Left ventricle myocardium inferior (tissue), 1 donor: ENCODE data around the gene CLIC3. TPM values are rescaled to one million over a fixed set of nuclear protein-coding genes. Genes with fewer than 3 reads are reported as not detected.

Experiments
- DNase-seq: peaks from one replicate; pipeline ENCODE4 v3.0.0-alpha.2; 2020
- H3K27ac ChIP-seq: fragments of 200-600 bp; replicated peaks from 2 replicates; pipeline ENCODE4 v1.8.0; 2021
- H3K27me3 ChIP-seq: fragments of 200-600 bp; 2 replicates; pipeline ENCODE4 v1.8.0; 2021; ENCODE audit warnings: low read depth
- H3K36me3 ChIP-seq: fragments of 200-600 bp; 2 replicates; pipeline ENCODE4 v1.8.0; 2021
- H3K4me1 ChIP-seq: fragments of 200-600 bp; 2 replicates; pipeline ENCODE4 v1.8.0; 2021
- H3K4me3 ChIP-seq: fragments of 200-600 bp; 2 replicates; pipeline ENCODE4 v1.8.0; 2021; ENCODE audit warnings: mild to moderate bottlenecking, moderate library complexity
- H3K9me3 ChIP-seq: fragments of 200-600 bp; replicated peaks from 2 replicates; pipeline ENCODE4 v1.8.0; 2021
- CTCF ChIP-seq: fragments of 200-600 bp; IDR thresholded peaks from 2 replicates; pipeline ENCODE4 v1.8.0; 2021; ENCODE audit warnings: antibody characterized with exemption, mild to moderate bottlenecking, borderline replicate concordance
- intact Hi-C: fragments of 100-400 bp; cut with micrococcal nuclease; formaldehyde crosslinking; loops from one replicate; pipeline ENCODE4 v1.11.0; 2022
- total RNA-seq: library from RNA; stranded (reverse); fragmentation: NEBNext Ultra II Directional; extraction: Animal tissue kit (Norgen Biotek cat#: 25700); gene quantifications from one replicate; pipeline ENCODE4 v1.2.1, GENCODE V29; 2021
- donor health status: DM: no; HTN: yes; CAD: no; lungs with severe emphysema.

The CLIC3 gene
- total RNA-seq, 1 donor from 2014 or later: 1.6 TPM

- intact Hi-C loops: no loop called here
- Histone ChIP-seq H3K27me3 (no peaks in the 10 kb centered on the region), H3K9me3 (no peaks in the 10 kb centered on the region), H3K4me3 (no peak overlapping the region), H3K36me3 (no peaks in the 10 kb centered on the region), H3K4me1 (peaks cover 21% of the 10 kb centered on the region), H3K27ac (no peak overlapping the region)
- DNase-seq: no peak
- no peak for TF ChIP-seq CTCF
Measured at GRCh38 chr9:136955943-136956335, 40.4 kb downstream of the CLIC3 start.

GRCh38 chr9:136955202-136955942 is 41.0 kb downstream of the CLIC3 start:
- Histone ChIP-seq H3K4me1 (peaks cover 24% of the 10 kb centered on the region), H3K27me3 (no peaks in the 10 kb centered on the region), H3K36me3 (no peaks in the 10 kb centered on the region), H3K27ac (no peak overlapping the region), H3K9me3 (no peaks in the 10 kb centered on the region), H3K4me3 (no peak overlapping the region)
- no peak for DNase-seq
- TF ChIP-seq CTCF: no peak
- intact Hi-C loops: no loop called here

DNA sequence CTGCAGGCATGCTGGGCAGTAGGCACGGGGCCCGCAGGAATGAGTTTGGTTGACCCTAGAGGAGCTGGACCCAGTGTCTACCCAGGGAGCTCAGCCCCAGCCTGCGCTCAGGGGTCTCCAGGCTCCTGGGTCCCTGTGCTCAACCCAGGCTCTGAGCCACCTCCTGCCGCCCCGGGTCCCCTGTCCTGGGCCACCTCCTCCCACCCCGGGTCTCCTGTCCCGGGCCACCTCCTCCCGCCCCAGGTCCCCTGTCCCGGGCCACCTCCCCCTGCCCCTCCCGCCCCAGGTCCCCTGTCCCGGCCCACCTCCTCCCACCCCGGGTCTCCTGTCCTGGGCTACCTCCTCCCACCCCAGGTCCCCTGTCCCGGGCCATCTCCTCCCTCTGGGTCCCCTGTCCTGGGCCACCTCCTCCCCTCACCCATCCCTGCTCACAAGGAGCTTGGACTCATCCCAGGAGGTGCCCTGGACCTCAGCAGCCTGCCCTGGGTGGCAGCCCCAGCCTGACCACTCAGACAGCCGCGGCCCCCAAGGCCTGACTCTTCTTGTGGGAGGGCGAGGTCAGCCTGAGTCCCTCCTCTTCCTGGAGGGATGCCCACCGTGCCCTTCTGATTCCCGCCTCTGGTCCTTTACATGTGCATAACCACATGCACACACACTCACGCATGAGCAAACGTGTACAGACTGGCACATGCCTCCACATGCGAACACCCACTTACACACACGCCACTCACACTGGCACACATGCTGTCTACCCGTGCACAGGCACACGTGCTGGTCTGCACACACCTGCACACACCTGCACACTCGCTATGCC is 41.9 kb downstream of the CLIC3 start:
- H3K27ac ChIP-seq: no peak overlapping the region
- TF ChIP-seq CTCF: no peak
- no peaks in the 10 kb centered on the region for H3K36me3 ChIP-seq
- no peaks in the 10 kb centered on the region for H3K27me3 ChIP-seq
- H3K4me1 ChIP-seq: peaks cover 31% of the 10 kb centered on the region
- intact Hi-C loops: no loop called here
- DNase-seq: no peak
- H3K9me3 ChIP-seq: no peaks in the 10 kb centered on the region
- H3K4me3 ChIP-seq: no peak overlapping the region

GRCh38 chr9:136953771-136954269 is 42.5 kb downstream of the CLIC3 start:
- H3K27me3 ChIP-seq: no peaks in the 10 kb centered on the region
- no peaks in the 10 kb centered on the region for H3K36me3 ChIP-seq
- H3K27ac ChIP-seq: no peak overlapping the region
- no peaks in the 10 kb centered on the region for H3K9me3 ChIP-seq
- intact Hi-C loops: no loop called here
- peaks cover 38% of the 10 kb centered on the region for H3K4me1 ChIP-seq
- TF ChIP-seq CTCF: no peak
- no peak overlapping the region for H3K4me3 ChIP-seq
- DNase-seq: no peak

GRCh38 chr9:136952876-136953770 is 43.2 kb downstream of the CLIC3 start:
- Histone ChIP-seq H3K36me3 (no peaks in the 10 kb centered on the region), H3K27me3 (no peaks in the 10 kb centered on the region), H3K27ac (peak overlapping the region; percentile 94), H3K4me3 (peak overlapping the region; percentile 34), H3K9me3 (no peaks in the 10 kb centered on the region), H3K4me1 (peaks cover 45% of the 10 kb centered on the region)
- intact Hi-C loops: no loop called here
- DNase-seq: no peak
- no peak for TF ChIP-seq CTCF
